Measurements from ENCODE around the gene DUSP3. TPM values are rescaled to one million over a fixed set of nuclear protein-coding genes. Genes with fewer than 3 reads are reported as not detected.

The DUSP3 gene
- total RNA-seq, 6 donors from 2014 or later = 58.7 to 122 (median 101) TPM

DNA sequence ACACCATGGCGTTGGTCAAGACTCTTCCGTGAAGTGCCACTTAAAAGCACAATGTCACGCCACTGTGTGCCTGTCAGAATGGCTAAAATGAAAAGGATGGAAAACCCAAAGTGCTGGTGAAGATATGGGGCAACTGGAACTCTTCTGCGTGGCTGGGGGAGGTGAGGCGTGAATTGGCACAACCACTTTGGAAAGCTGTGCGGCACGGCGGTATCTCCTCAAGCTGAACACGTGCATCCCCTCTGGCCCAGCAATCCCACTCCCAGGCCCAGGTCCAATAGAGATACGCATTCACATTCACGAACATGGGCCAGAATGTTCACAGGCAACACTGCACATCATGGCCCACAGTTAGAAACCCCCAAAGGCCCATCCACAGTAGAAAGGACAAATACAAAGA, 8.9 kb downstream of the DUSP3 start:
- Histone ChIP-seq H3K27ac (peak overlapping the region in 1 of 4 donors; percentile 31), H3K27me3 (no peaks in the 10 kb centered on the region), H3K36me3 (peaks cover 4 to 93% (median 59%) of the 10 kb centered on the region in 4 donors), H3K4me1 (peaks cover 16 to 41% (median 22%) of the 10 kb centered on the region in 4 donors), H3K4me3 (no peak overlapping the region), H3K9me3 (no peaks in the 10 kb centered on the region)
- 94 to 98% methylated on average over 10 to 11 of the region's 11 CpGs for WGBS, 2 donors
- DNase-seq (no peak), ATAC-seq (ENCODE audit: low FRiP score in 2 of 2) (no peak)
- TF ChIP-seq EP300 (IDR thresholded peaks at IDR 0.05) (no peak), POLR2A (IDR thresholded peaks at IDR 0.05) (no peak), POLR2AphosphoS5 (IDR thresholded peaks at IDR 0.05) (no peak)
- TF ChIP-seq, protein P1, sequence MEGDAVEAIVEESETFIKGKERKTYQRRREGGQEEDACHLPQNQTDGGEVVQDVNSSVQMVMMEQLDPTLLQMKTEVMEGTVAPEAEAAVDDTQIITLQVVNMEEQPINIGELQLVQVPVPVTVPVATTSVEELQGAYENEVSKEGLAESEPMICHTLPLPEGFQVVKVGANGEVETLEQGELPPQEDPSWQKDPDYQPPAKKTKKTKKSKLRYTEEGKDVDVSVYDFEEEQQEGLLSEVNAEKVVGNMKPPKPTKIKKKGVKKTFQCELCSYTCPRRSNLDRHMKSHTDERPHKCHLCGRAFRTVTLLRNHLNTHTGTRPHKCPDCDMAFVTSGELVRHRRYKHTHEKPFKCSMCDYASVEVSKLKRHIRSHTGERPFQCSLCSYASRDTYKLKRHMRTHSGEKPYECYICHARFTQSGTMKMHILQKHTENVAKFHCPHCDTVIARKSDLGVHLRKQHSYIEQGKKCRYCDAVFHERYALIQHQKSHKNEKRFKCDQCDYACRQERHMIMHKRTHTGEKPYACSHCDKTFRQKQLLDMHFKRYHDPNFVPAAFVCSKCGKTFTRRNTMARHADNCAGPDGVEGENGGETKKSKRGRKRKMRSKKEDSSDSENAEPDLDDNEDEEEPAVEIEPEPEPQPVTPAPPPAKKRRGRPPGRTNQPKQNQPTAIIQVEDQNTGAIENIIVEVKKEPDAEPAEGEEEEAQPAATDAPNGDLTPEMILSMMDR (IDR thresholded peaks at IDR 0.05) = no peak

DNA sequence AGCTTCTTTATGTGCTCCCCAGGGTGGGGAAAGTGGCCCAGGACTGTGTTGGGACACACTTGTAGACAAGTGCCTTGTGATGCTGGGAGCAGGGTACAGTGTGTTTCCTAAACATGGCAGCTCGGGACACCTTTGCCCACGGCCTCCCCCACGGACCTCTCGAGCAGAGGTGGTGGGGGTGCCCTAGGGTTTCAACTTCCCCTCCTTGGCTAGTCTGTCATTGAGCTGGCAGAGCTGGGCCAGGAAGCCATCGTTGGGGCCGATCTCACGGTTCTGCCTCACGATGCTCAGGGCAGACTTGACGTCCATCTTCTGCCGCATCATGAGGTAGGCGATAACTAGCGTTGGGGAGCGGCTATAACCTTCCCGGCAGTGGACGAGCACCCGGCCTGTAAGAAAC, 9.4 kb downstream of the DUSP3 start:
- Histone ChIP-seq H3K4me3 (no peak overlapping the region), H3K27ac (peak overlapping the region in 2 of 4 donors; percentile 31 to 40), H3K9me3 (no peaks in the 10 kb centered on the region), H3K36me3 (peaks cover 4 to 92% (median 56%) of the 10 kb centered on the region in 4 donors), H3K4me1 (peaks cover 18 to 42% (median 22%) of the 10 kb centered on the region in 4 donors), H3K27me3 (no peaks in the 10 kb centered on the region)
- WGBS, 2 donors = 82 to 83% methylated on average over 6 to 16 of the region's 16 CpGs
- DNase-seq (no peak), ATAC-seq (ENCODE audit: low FRiP score in 2 of 2) (no peak)
- no peak for TF ChIP-seq POLR2AphosphoS5 (IDR thresholded peaks at IDR 0.05)
- TF ChIP-seq POLR2A (IDR thresholded peaks at IDR 0.05) = no peak
- TF ChIP-seq, protein P1 (IDR thresholded peaks at IDR 0.05) = no peak
- no peak for TF ChIP-seq EP300 (IDR thresholded peaks at IDR 0.05)

DNA sequence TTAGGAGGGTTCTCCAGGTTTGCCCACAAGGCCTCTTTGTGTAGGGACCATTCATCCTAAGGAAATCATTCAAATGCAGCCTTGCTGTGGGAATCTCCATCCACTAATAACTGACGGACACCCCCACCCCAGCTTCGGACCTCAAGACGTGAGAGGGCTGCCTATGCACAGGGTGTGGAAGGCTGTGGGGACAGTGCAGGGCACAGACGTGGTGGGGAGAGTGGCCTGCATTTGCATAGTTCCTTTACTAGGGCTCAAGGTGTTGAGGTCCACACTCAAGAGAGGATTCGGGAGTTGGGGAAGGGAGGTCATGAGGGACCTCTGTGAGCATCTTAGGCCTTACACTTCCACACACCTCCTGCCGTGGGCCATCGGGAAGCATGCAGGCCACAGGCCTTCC, 9.8 kb downstream of the DUSP3 start:
- peaks cover 18 to 46% (median 24%) of the 10 kb centered on the region in 4 donors for H3K4me1 ChIP-seq
- no peaks in the 10 kb centered on the region for H3K27me3 ChIP-seq
- H3K27ac ChIP-seq = peak overlapping the region in 2 of 4 donors; percentile 31 to 40
- TF ChIP-seq POLR2A (IDR thresholded peaks at IDR 0.05) = no peak
- no peak for TF ChIP-seq EP300 (IDR thresholded peaks at IDR 0.05)
- TF ChIP-seq POLR2AphosphoS5 (IDR thresholded peaks at IDR 0.05) = no peak
- ATAC-seq (ENCODE audit: low FRiP score in 2 of 2) (no peak), DNase-seq (no peak)
- H3K4me3 ChIP-seq = no peak overlapping the region
- H3K9me3 ChIP-seq = no peaks in the 10 kb centered on the region
- peaks cover 4 to 87% (median 51%) of the 10 kb centered on the region in 4 donors for H3K36me3 ChIP-seq
- 89 to 92% methylated on average over 7 of the region's 7 CpGs for WGBS, 2 donors

DNA sequence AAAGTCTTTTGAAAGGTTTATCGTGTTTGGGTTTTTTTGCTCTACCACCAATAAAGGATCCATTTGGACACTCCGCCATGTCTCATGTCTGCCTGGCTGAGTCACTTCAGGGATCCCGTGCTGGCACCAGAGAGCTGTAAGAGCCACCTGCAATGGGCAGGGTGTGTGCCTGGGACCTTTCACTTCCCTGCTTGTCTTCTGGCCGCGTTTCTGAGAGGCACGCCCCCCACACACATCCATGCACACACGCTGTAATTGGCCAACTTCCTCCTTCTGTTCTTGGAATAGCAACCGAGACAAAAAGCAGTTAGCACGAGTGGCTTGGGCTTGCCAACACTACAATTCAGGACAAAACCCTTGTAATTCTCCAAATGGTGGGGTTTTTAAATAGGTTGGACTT, 10.4 kb downstream of the DUSP3 start:
- Histone ChIP-seq H3K4me3 (no peak overlapping the region), H3K27ac (peak overlapping the region in 2 of 4 donors; percentile 31 to 40), H3K27me3 (no peaks in the 10 kb centered on the region), H3K9me3 (no peaks in the 10 kb centered on the region), H3K36me3 (peaks cover 4 to 81% (median 47%) of the 10 kb centered on the region in 4 donors), H3K4me1 (peaks cover 18 to 46% (median 24%) of the 10 kb centered on the region in 4 donors)
- WGBS, 2 donors = 39 to 55% methylated on average over 9 of the region's 9 CpGs
- DNase-seq (peak in 1 of 2 donors; percentile 77), ATAC-seq (ENCODE audit: low FRiP score in 2 of 2) (peak in 1 of 2 donors; percentile 73)
- TF ChIP-seq POLR2AphosphoS5 (IDR thresholded peaks at IDR 0.05) = peak in 1 of 2 donors; percentile 42
- TF ChIP-seq, protein P1 (IDR thresholded peaks at IDR 0.05) = no peak

DNA sequence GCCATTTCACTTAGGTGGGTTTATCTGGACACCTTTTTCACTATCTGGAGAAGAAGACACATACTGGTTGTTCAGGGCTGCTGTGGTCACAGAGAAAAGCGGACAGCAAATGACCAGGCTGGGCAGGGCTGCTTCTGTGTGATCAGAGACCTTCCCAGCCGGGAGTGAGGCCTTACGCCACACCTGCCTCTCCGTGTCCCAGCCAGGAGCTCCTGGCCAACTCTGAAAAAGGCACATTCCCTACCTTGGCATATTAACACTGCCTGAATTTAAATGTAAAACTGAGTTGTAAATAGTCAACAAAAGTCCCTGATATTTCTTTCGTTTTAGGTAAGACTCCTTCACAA, 11.1 kb downstream of the DUSP3 start:
- ATAC-seq (ENCODE audit: low FRiP score in 2 of 2) = no peak
- no peak for DNase-seq
- Histone ChIP-seq H3K36me3 (peaks cover 4 to 74% (median 40%) of the 10 kb centered on the region in 4 donors), H3K4me1 (peaks cover 15 to 40% (median 20%) of the 10 kb centered on the region in 4 donors), H3K27me3 (no peaks in the 10 kb centered on the region), H3K4me3 (no peak overlapping the region), H3K9me3 (no peaks in the 10 kb centered on the region), H3K27ac (peak overlapping the region in 1 of 4 donors; percentile 2)
- no peak for TF ChIP-seq POLR2A (IDR thresholded peaks at IDR 0.05)
- no peak for TF ChIP-seq POLR2AphosphoS5 (IDR thresholded peaks at IDR 0.05)
- TF ChIP-seq, protein P1 (IDR thresholded peaks at IDR 0.05) = no peak
- TF ChIP-seq EP300 (IDR thresholded peaks at IDR 0.05) = no peak
- 68 to 80% methylated on average over 5 of the region's 5 CpGs for WGBS, 2 donors
